Fibroblast of villous mesenchyme (primary cell): ENCODE results near the gene RFC1. TPM values are rescaled to one million over a fixed set of nuclear protein-coding genes. Genes with fewer than 3 reads are reported as not detected.
"Not testable (repeated sequence)": the region's sequence is repeated elsewhere in the genome, so short reads cannot be mapped to it uniquely, and the experiment has no call there.

Experiments
- DNase-seq: peaks from one replicate; pipeline ENCODE4 v3.0.0-alpha.2; 2010; ENCODE audit warnings: low read depth
- H3K4me3 ChIP-seq: 2 replicates; pipeline ENCODE4 v1.5.1; 2011; ENCODE audit warnings: low read depth, mild to moderate bottlenecking, low read length
- CTCF ChIP-seq: IDR thresholded peaks from 2 replicates; pipeline ENCODE4 v1.5.1; 2012; ENCODE audit warnings: low read depth, mild to moderate bottlenecking, low read length; ENCODE audit not compliant: insufficient read depth
- total RNA-seq: library from RNA; depleted of rRNA; stranded (reverse); fragments of >200 nt; gene quantifications from 2 replicates; pipeline ENCODE4 v1.2.3, GENCODE V29; 2012

RFC1 gene
- total RNA-seq, 1 donor, result 55.3 TPM

- no peak for TF ChIP-seq CTCF
Measured at GRCh38 chr4:39279416-39279815, 86.7 kb downstream of the RFC1 start.

DNA sequence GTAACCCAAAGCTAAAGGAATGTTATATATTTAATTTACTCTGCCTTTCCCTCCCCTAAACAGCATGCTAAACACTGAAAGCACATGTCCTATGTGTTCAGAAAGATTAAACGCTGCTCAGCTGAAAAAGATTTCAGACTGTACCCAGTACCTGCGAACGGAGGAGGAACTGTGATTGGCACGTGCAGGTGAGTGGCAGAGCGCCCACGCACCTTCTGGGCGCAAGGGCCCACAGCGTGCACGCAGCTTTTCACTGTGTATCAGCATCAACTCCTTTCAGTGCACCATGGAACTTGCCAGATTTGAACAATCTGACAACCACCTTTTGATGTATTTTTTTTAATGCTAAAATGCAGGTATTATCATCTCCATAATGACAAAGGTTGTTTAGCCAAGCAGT, 87.7 kb downstream of the RFC1 start:
- no peak overlapping the region for H3K4me3 ChIP-seq
- no peak for DNase-seq
- no peak for TF ChIP-seq CTCF

More at GRCh38 chr4:39279416-39279815, 86.7 kb downstream of the RFC1 start:
- no peak overlapping the region for H3K4me3 ChIP-seq
- DNase-seq, result no peak

DNA sequence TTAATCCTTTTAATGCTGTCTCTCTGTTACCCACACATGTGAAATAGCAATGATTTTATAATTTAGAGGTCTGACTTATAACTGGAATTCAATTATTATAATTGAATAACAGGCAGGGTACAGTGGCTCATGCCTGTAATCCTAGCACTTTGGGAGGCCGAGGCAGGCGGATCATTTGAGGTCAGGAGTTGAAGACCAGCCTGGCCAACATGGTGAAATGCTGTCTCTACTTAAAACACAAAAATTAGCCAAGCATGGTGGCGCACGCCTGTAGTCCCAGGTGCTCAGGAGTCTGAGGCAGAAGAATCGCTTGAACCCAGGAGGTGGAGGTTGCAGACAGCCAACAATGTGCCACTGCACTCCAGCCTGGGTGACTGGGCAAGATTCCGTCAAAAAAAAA, 88.5 kb downstream of the RFC1 start:
- not testable (repeated sequence) for H3K4me3 ChIP-seq, DNase-seq

GRCh38 chr4:39274503-39274902, 91.7 kb downstream of the RFC1 start:
- no peak for TF ChIP-seq CTCF
- no peak for DNase-seq
- no peak overlapping the region for H3K4me3 ChIP-seq

DNA sequence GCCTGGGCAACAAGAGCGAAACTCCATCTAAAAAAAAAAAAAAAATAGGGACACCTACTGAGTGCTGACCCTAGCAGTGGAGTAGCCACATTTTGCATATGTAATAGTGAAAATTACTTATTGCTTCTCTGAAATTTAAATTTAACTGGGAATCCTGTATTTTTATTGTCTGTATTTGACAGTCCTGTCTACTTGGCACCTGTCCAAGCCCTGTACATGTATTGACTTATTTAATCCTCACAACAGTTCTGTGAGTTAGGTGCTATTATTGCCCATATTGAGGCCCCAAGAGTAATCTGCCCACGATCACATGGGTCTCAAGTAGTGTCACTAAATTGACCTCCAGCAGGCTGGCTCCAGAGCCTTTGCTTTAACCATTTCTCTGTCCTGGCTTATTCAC, 102.3 kb downstream of the RFC1 start:
- TF ChIP-seq CTCF, result no peak
- DNase-seq, result no peak
- no peak overlapping the region for H3K4me3 ChIP-seq

DNA sequence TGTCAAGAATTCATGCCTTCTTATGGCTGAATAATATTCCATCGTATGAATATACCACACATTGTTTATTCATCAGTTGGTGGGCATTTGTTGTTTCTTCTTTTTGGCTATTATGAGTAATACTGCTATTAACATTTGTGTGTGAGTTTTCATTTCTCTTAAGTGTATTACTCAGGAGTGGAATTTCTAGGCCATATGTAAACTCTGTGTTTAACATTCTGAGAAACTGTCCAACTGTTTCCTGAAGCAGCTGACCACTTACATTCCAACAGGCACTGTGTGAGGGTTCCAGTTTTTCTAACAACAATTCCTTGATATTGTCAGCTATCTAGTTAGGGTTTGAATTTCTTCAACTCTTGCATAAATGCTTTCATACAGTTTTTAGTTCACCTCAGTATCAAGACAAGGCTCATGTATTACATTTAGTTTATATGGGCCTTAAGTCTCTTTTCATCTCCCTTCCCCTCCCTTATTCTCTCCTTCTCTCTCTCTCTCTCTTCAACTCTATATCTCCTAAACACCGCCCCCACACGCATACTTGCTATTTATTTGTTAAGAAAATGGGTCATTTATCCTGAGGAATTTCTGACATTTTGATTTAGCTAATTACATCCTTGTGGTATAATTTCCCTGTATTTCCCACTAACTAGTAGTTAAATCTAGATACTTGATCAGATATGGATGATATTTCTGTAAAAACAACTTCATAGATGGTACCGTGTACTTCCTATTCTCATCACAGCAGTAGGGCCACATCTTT, 106.4 kb downstream of the RFC1 start:
- no peak for TF ChIP-seq CTCF
- no peak overlapping the region for H3K4me3 ChIP-seq
- DNase-seq, result peak; percentile 54

GRCh38 chr4:39256436-39256835, 109.7 kb downstream of the RFC1 start:
- DNase-seq, result no peak
- no peak overlapping the region for H3K4me3 ChIP-seq
- TF ChIP-seq CTCF, result no peak
